CD14-positive monocyte (primary cell): ENCODE data around the gene NR1D1. TPM values are rescaled to one million over a fixed set of nuclear protein-coding genes. Genes with fewer than 3 reads are reported as not detected.
A peak's percentile ranks its signal among the peaks of the same experiment; 100 is the strongest.

Source experiments
- DNase-seq, 3 donors: peaks; one replicate each; pipeline ENCODE4 v3.0.0-alpha.2; 2011 to 2022
- H2AFZ ChIP-seq: 2 replicates; pipeline ENCODE4 v1.6.0; 2012; ENCODE audit warnings: mild to moderate bottlenecking, low read depth, low read length, inconsistent platforms; ENCODE audit not compliant: insufficient read depth, poor library complexity, severe bottlenecking
- H3K27ac ChIP-seq, 2 donors: 1 replicate in 1 of 2; 2 replicates in 1 of 2; pipeline ENCODE4 v1.5.1; 2012 to 2013; ENCODE audit warnings: low read length in 2 of 2, control low read depth in 1 of 2, inconsistent platforms in 1 of 2, low read depth in 1 of 2, mild to moderate bottlenecking in 1 of 2
- H3K27me3 ChIP-seq, 2 donors: one replicate each; pipeline versions ENCODE4 v1.6.0 to v1.6.1; 2011 to 2013; ENCODE audit warnings: low read length in 2 of 2; ENCODE audit not compliant: control insufficient read depth in 2 of 2, insufficient read depth in 2 of 2
- H3K36me3 ChIP-seq, 2 donors: replicated peaks in 1 of 2; 1 replicate in 1 of 2; 2 replicates in 1 of 2; pipeline versions ENCODE4 v1.5.1 to v1.6.1; 2012 to 2013; ENCODE audit warnings: low read length in 2 of 2, control low read depth in 1 of 2, inconsistent platforms in 1 of 2, mild to moderate bottlenecking in 1 of 2; ENCODE audit not compliant: insufficient read depth in 2 of 2, control insufficient read depth in 1 of 2
- H3K4me1 ChIP-seq, 2 donors: 1 replicate in 1 of 2; 2 replicates in 1 of 2; pipeline versions ENCODE4 v1.5.1 to v1.6.1; 2012 to 2013; ENCODE audit warnings: low read length in 2 of 2, control low read depth in 1 of 2, inconsistent platforms in 1 of 2, mild to moderate bottlenecking in 1 of 2, moderate library complexity in 1 of 2; ENCODE audit not compliant: insufficient read depth in 2 of 2, control insufficient read depth in 1 of 2
- H3K4me2 ChIP-seq: replicated peaks from 2 replicates; pipeline ENCODE3; 2012; ENCODE audit warnings: low read length, moderate library complexity, mild to moderate bottlenecking; ENCODE audit not compliant: poor library complexity, severe bottlenecking; ENCODE audit errors: extremely low read depth
- H3K4me3 ChIP-seq, 3 experiments: fragments of 200-600 bp in 1 of 3; sonication (generic) in 1 of 3; replicated peaks in 1 of 3; 1 replicate in 2 of 3; 2 replicates in 1 of 3; pipeline ENCODE4 v1.5.1; 2011 to 2013; ENCODE audit warnings: low read length in 3 of 3, mild to moderate bottlenecking in 3 of 3, control low read depth in 2 of 3, low read depth in 2 of 3, inconsistent platforms in 1 of 3, moderate library complexity in 1 of 3
- H3K79me2 ChIP-seq: 2 replicates; pipeline ENCODE4 v1.6.0; 2012; ENCODE audit warnings: mild to moderate bottlenecking, control low read depth, inconsistent platforms, low read length, moderate library complexity; ENCODE audit not compliant: insufficient read depth
- H3K9ac ChIP-seq: 2 replicates; pipeline ENCODE4 v1.6.0; 2017; ENCODE audit warnings: low read length, mild to moderate bottlenecking; ENCODE audit not compliant: insufficient read depth, poor library complexity, severe bottlenecking
- H3K9me3 ChIP-seq, 2 donors: replicated peaks in 1 of 2; 1 replicate in 1 of 2; 2 replicates in 1 of 2; pipeline versions ENCODE4 v1.5.1 to v1.6.1; 2012 to 2013; ENCODE audit warnings: low read length in 2 of 2, control low read depth in 1 of 2; ENCODE audit not compliant: control insufficient read depth in 1 of 2, insufficient read depth in 1 of 2
- H4K20me1 ChIP-seq: 2 replicates; pipeline ENCODE4 v1.6.0; 2012; ENCODE audit warnings: mild to moderate bottlenecking, low read length, control low read depth, moderate library complexity; ENCODE audit not compliant: insufficient read depth
- H3K27ac Mint-ChIP-seq, 7 donors: one replicate each; pipeline ENCODE4 v1.8.0; 2020; ENCODE audit warnings: mild to moderate bottlenecking in 7 of 7, mixed read lengths in 7 of 7, moderate library complexity in 6 of 7, inconsistent platforms in 2 of 7
- H3K27me3 Mint-ChIP-seq, 3 donors: one replicate each; pipeline ENCODE4 v1.8.0; 2021 to 2022; ENCODE audit warnings: low read depth in 3 of 3, mild to moderate bottlenecking in 3 of 3, mixed read lengths in 3 of 3, moderate library complexity in 3 of 3, inconsistent platforms in 1 of 3
- H3K36me3 Mint-ChIP-seq, 2 donors: one replicate each; pipeline ENCODE4 v1.8.0; 2020; ENCODE audit warnings: mixed read lengths in 2 of 2, inconsistent platforms in 1 of 2, mild to moderate bottlenecking in 1 of 2
- H3K4me1 Mint-ChIP-seq: one replicate; pipeline ENCODE4 v1.8.0; 2020; ENCODE audit warnings: mild to moderate bottlenecking, mixed read lengths
- H3K4me3 Mint-ChIP-seq, 2 donors: one replicate each; pipeline ENCODE4 v1.8.0; 2020; ENCODE audit warnings: mild to moderate bottlenecking in 2 of 2, mixed read lengths in 2 of 2, moderate library complexity in 1 of 2
- H3K9me3 Mint-ChIP-seq, 7 donors: one replicate each; pipeline ENCODE4 v1.8.0; 2020 to 2022; ENCODE audit warnings: mixed read lengths in 7 of 7, mild to moderate bottlenecking in 6 of 7, moderate library complexity in 6 of 7, inconsistent platforms in 2 of 7
- WGBS: methylation state at CpG from one replicate; pipeline ENCODE4 v1.1.5; 2013; ENCODE audit warnings: missing lambda C conversion rate; ENCODE audit not compliant: insufficient coverage; 5-methylcytosine and 5-hydroxymethylcytosine counted together
- intact Hi-C, 2 donors: fragments of 100-400 bp; cut with micrococcal nuclease; formaldehyde crosslinking; loops; one replicate each; pipeline versions ENCODE4 v1.15.0 to v1.15.1; 2023
- polyA plus RNA-seq, 3 donors: library from polyadenylated mRNA; depleted of rRNA in 1 of 3; unstranded in 2 of 3; stranded (reverse) in 1 of 3; fragments of 300-500 nt in 2 of 3; fragments of >200 nt in 1 of 3; fragmentation: Illumina TruSeq in 2 of 3; gene quantifications; 1 replicate in 2 of 3; 2 replicates in 1 of 3; pipeline ENCODE4 v1.2.3, GENCODE V29; 2012 to 2021
- TF ChIP-seq, protein P1 (sequence below): fragments of 200-600 bp; IDR thresholded peaks from one replicate; pipeline ENCODE4 v1.8.0; 2022; ENCODE audit warnings: antibody characterized with exemption, mild to moderate bottlenecking

The NR1D1 gene
- polyA plus RNA-seq, 3 donors: 0.28 to 4.9 (median 0.31) TPM

DNA sequence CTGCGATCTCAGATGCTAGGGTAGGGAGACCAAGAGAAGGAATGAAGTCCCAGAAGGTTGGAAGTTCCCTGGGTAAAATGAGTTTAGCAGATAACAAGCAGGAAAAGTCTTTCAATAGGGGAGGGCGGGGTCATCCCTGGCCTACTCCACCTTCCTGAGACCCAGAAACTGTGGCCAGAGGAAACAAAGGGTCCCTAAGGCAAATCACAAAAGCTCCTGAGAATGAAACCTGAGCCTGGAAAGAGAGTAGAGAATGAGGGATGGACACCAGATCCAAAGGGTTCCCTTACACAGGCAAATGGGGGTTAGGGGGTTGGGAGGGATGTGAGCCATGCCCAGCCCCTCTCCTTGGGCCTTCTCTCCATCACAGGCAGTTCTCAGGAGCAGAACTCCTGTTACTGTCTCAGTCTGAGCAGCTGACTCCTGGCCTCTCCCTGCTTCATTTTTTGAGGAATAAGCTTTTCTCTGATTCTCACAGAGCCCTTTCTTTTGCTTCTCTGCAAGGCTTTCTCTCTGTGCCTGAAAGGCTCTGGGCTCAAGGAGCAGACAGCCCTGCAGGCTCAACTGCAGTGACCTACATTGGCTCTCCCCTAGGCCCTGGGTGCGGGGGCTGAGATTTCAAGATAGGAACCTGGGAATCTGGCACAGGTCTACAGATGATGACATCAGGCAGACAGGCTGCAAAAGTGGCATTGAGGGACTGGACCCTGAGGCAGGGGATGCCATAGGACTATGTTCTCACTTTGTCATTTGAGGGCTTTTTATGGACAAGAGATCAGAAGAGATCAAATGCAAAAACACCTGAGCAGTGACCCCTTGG lies 9.8 kb upstream of the NR1D1 start:
- H3K9ac ChIP-seq: no peak overlapping the region
- H3K36me3 ChIP-seq: no peaks in the 10 kb centered on the region
- Mint-ChIP-seq H3K4me3 (no peak overlapping the region), H3K27me3 (peaks cover 0 to 9% (median 0%) of the 10 kb centered on the region in 3 donors), H3K4me1 (peaks cover 83% of the 10 kb centered on the region), H3K27ac (peak overlapping the region in 3 of 7 donors; percentile 12 to 80 (median 57)), H3K36me3 (no peaks in the 10 kb centered on the region), H3K9me3 (peaks cover 0 to 3% (median 0%) of the 10 kb centered on the region in 7 donors)
- intact Hi-C loops: loop anchor here (2.0 to 10.0 kb wide), 3 partner anchors 47 to 175 kb away; partner anchors contain the start of genes THRA (in 2 of the 2) and CDC6 (in 1 of the 2)
- H3K4me1 ChIP-seq: peaks cover 64 to 75% of the 10 kb centered on the region in 2 donors
- no peak overlapping the region for H3K27ac ChIP-seq
- WGBS: 82% methylated on average over 1 of the region's 3 CpGs
- no peak overlapping the region for H3K4me3 ChIP-seq
- no peaks in the 10 kb centered on the region for H3K27me3 ChIP-seq
- TF ChIP-seq, protein P1, sequence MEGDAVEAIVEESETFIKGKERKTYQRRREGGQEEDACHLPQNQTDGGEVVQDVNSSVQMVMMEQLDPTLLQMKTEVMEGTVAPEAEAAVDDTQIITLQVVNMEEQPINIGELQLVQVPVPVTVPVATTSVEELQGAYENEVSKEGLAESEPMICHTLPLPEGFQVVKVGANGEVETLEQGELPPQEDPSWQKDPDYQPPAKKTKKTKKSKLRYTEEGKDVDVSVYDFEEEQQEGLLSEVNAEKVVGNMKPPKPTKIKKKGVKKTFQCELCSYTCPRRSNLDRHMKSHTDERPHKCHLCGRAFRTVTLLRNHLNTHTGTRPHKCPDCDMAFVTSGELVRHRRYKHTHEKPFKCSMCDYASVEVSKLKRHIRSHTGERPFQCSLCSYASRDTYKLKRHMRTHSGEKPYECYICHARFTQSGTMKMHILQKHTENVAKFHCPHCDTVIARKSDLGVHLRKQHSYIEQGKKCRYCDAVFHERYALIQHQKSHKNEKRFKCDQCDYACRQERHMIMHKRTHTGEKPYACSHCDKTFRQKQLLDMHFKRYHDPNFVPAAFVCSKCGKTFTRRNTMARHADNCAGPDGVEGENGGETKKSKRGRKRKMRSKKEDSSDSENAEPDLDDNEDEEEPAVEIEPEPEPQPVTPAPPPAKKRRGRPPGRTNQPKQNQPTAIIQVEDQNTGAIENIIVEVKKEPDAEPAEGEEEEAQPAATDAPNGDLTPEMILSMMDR: no peak
- no peak for DNase-seq
- H3K9me3 ChIP-seq: no peaks in the 10 kb centered on the region
- H4K20me1 ChIP-seq: no peaks in the 10 kb centered on the region
- no peak overlapping the region for H3K4me2 ChIP-seq
- no peak overlapping the region for H2AFZ ChIP-seq
- no peaks in the 10 kb centered on the region for H3K79me2 ChIP-seq

DNA sequence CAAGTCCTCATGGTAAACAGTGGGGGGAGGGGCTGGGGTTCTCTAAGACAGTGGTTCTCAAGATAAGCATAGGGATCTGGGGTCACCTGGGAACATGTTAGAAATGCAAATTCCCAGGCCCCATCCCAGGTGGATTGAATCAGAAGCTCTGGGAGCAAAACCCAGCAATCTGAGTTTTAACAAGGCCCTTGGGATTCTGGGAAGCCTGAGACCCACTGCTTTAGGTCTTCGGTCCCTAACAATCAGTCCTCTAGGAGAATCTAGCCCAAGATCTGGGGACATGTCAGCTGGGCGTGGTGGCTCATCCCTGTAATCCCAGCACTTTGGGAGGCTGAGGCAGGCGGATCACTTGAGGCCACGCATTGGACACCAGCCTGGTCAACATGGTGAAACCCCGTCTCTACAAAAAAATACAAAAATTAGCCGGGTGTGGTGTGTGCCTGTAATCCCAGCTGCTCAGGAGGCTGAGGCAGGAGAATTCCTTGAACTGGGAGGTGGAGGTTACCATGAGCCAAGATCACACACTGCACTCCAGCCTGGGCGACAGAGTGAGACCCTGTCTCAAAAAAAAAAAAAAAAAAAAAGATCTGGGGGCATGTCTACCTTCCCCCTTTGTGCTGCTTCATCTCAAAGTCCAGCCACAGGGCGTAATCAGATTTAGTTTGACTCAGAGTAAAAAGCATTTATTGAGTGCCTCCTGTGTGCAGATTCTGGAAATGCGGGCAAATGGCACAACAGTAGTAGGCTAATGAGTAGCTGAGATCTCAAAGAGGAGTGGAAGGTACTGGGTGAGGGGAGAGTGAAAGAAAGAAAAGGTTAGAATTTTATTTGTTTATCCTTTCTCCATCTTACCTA lies 8.8 kb upstream of the NR1D1 start:
- Mint-ChIP-seq H3K4me1 (peaks cover 91% of the 10 kb centered on the region), H3K36me3 (no peaks in the 10 kb centered on the region), H3K27ac (peak overlapping the region; percentile 94 to 97 (median 96)), H3K9me3 (peaks cover 0 to 3% (median 0%) of the 10 kb centered on the region in 7 donors), H3K4me3 (no peak overlapping the region), H3K27me3 (peaks cover 0 to 9% (median 0%) of the 10 kb centered on the region in 3 donors)
- no peak overlapping the region for H2AFZ ChIP-seq
- peak in 1 of 3 donors; percentile 47 for DNase-seq
- H3K27ac ChIP-seq: peak overlapping the region; percentile 79 to 92
- H3K79me2 ChIP-seq: no peaks in the 10 kb centered on the region
- intact Hi-C loops: loop anchor here in 1 of 2 donors (1.0 kb wide), 1 partner anchor 10 kb away; no protein-coding TSS in a partner anchor
- H3K9me3 ChIP-seq: no peaks in the 10 kb centered on the region
- H3K27me3 ChIP-seq: no peaks in the 10 kb centered on the region
- TF ChIP-seq, protein P1: peak; percentile 39
- no peaks in the 10 kb centered on the region for H4K20me1 ChIP-seq
- no peak overlapping the region for H3K4me2 ChIP-seq
- H3K36me3 ChIP-seq: no peaks in the 10 kb centered on the region
- no peak overlapping the region for H3K9ac ChIP-seq
- 100% methylated on average over 4 of the region's 9 CpGs for WGBS
- H3K4me1 ChIP-seq: peaks cover 64 to 75% of the 10 kb centered on the region in 2 donors
- no peak overlapping the region for H3K4me3 ChIP-seq
